Smooth muscle cell (in vitro differentiated cells): ENCODE measurements around the gene DNAAF5. TPM values are rescaled to one million over a fixed set of nuclear protein-coding genes. Genes with fewer than 3 reads are reported as not detected.

Source experiments
- DNase-seq: peaks from one replicate; lab custom pipeline; 2025; ENCODE audit not compliant: unreplicated experiment; lab: John Stamatoyannopoulos, UW
- H2AFZ ChIP-seq: fragments of 200-600 bp; sonication (generic); 2 replicates; pipeline ENCODE4 v1.6.0; 2016; ENCODE audit warnings: antibody characterized with exemption, low read depth, mild to moderate bottlenecking
- H3F3A ChIP-seq: fragments of 200-600 bp; sonication (generic); 2 replicates; pipeline ENCODE4 v1.6.0; 2017; ENCODE audit warnings: antibody characterized with exemption, low read depth
- H3K27ac ChIP-seq: fragments of 200-600 bp; sonication (generic); 2 replicates; pipeline ENCODE4 v1.5.1; 2016; ENCODE audit warnings: low read depth, mild to moderate bottlenecking
- H3K27me3 ChIP-seq: fragments of 200-600 bp; sonication (generic); 2 replicates; pipeline ENCODE4 v1.6.1; 2016; ENCODE audit warnings: low read depth, mild to moderate bottlenecking
- H3K36me3 ChIP-seq: fragments of 200-600 bp; sonication (generic); 2 replicates; pipeline ENCODE4 v1.5.1; 2016; ENCODE audit warnings: low read depth
- H3K4me1 ChIP-seq: fragments of 200-600 bp; sonication (generic); 2 replicates; pipeline ENCODE4 v1.5.1; 2016; ENCODE audit warnings: low read depth
- H3K4me2 ChIP-seq: fragments of 200-600 bp; sonication (generic); 2 replicates; pipeline ENCODE4 v1.6.0; 2016; ENCODE audit warnings: mild to moderate bottlenecking
- H3K4me3 ChIP-seq: fragments of 200-600 bp; sonication (generic); 2 replicates; pipeline ENCODE4 v1.5.1; 2016; ENCODE audit warnings: mild to moderate bottlenecking
- H3K79me2 ChIP-seq: fragments of 200-600 bp; sonication (generic); 2 replicates; pipeline ENCODE4 v1.6.0; 2016; ENCODE audit warnings: low read depth, mild to moderate bottlenecking
- H3K9ac ChIP-seq: fragments of 200-600 bp; sonication (generic); 2 replicates; pipeline ENCODE4 v1.6.0; 2016; ENCODE audit warnings: low read depth
- H3K9me3 ChIP-seq: fragments of 200-600 bp; sonication (generic); replicated peaks from 2 replicates; pipeline ENCODE4 v1.5.1; 2016; ENCODE audit warnings: low read depth
- H4K20me1 ChIP-seq: fragments of 200-600 bp; sonication (generic); 2 replicates; pipeline ENCODE4 v1.6.0; 2016; ENCODE audit warnings: low read depth
- WGBS: methylation state at CpG from one replicate; pipeline ENCODE4 v1.1.7; 2016; ENCODE audit warnings: low lambda C conversion rate; 5-methylcytosine and 5-hydroxymethylcytosine counted together
- polyA plus RNA-seq: library from polyadenylated mRNA; unstranded; fragments of >200 nt; fragmentation: Nextera tagmentation; extraction: Ambion mirVana; gene quantifications from 2 replicates; pipeline ENCODE4 v1.2.1, GENCODE V29; 2016
- total RNA-seq: library from RNA; depleted of rRNA; stranded (reverse); fragments of >200 nt; gene quantifications from 2 replicates; pipeline ENCODE4 v1.2.3, GENCODE V29; 2014
- TF ChIP-seq, protein P1 (sequence below): fragments of 200-600 bp; sonication (generic); IDR thresholded peaks from 2 replicates; pipeline ENCODE4 v1.5.1; 2017; ENCODE audit warnings: borderline replicate concordance, mild to moderate bottlenecking, antibody characterized with exemption; ENCODE audit not compliant: insufficient read depth, poor library complexity, severe bottlenecking

The DNAAF5 gene
- total and polyA plus RNA-seq, 2 experiments from 2014 or later, result 13.9 to 17.0 TPM

DNA sequence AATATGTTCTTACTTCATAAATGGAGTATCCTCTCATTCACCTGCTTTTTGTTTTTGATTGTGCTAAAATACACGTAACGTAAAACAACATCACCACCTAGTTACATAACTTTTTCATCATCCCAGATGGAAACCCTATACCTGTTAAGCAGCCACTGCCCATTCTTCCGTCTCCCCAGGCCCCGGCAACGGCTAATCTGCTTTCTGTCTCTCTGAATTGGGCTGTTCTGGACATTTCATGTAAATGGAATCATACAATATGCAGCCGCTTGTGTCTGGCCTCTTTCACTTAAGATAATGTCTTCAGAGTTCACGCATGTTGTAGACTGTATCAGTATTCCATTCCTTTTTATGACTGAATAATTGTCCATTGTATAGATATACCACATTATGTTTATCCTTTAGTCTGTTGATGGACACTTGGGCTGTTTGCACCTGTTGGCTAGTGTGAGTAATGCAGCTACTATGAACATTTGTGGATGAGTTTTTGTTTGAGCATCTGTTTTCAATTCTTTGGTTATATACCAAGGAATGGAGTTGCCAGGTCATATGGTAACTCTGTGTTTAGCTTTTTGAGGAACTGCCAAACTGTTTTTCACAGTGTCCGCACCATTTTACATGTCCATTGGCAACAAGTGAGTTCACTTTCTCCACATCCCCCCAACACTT lies 91.7 kb downstream of the DNAAF5 start:
- 86% methylated on average over 8 of the region's 8 CpGs for WGBS
- peaks cover 65% of the 10 kb centered on the region for H3K79me2 ChIP-seq
- peak overlapping the region; percentile 83 for H3K4me3 ChIP-seq
- H3F3A ChIP-seq, result peaks cover 15% of the 10 kb centered on the region
- no peak overlapping the region for H2AFZ ChIP-seq
- H3K36me3 ChIP-seq, result no peaks in the 10 kb centered on the region
- H3K27me3 ChIP-seq, result no peaks in the 10 kb centered on the region
- peak overlapping the region; percentile 95 for H3K4me2 ChIP-seq
- no peaks in the 10 kb centered on the region for H3K9me3 ChIP-seq
- H3K9ac ChIP-seq, result no peak overlapping the region
- no peak overlapping the region for H3K27ac ChIP-seq
- peaks cover 62% of the 10 kb centered on the region for H4K20me1 ChIP-seq
- TF ChIP-seq, protein P1, sequence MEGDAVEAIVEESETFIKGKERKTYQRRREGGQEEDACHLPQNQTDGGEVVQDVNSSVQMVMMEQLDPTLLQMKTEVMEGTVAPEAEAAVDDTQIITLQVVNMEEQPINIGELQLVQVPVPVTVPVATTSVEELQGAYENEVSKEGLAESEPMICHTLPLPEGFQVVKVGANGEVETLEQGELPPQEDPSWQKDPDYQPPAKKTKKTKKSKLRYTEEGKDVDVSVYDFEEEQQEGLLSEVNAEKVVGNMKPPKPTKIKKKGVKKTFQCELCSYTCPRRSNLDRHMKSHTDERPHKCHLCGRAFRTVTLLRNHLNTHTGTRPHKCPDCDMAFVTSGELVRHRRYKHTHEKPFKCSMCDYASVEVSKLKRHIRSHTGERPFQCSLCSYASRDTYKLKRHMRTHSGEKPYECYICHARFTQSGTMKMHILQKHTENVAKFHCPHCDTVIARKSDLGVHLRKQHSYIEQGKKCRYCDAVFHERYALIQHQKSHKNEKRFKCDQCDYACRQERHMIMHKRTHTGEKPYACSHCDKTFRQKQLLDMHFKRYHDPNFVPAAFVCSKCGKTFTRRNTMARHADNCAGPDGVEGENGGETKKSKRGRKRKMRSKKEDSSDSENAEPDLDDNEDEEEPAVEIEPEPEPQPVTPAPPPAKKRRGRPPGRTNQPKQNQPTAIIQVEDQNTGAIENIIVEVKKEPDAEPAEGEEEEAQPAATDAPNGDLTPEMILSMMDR, result peak; percentile 26
- DNase-seq, result no peak
- peaks cover 7% of the 10 kb centered on the region for H3K4me1 ChIP-seq

DNA sequence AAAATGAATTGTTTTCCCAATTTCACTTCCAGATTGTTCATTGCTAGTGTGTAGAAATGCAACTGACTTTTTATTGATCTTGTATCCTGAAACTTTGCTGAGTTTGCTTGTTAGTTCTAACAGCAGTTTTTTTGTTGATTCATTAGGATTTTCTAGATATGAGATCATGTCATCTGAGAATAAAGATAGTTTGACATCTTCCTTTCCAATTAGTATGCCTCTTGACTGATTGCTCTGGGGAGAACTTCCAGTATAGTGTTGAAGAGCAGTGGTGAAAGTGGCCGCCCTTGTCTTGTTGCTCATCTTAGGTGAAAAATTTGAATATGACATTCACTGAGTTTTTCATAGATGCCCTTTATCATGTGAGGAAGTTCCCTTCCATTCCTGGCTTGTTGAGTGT lies 93.8 kb downstream of the DNAAF5 start:
- H3K4me2 ChIP-seq, result no peak overlapping the region

DNA sequence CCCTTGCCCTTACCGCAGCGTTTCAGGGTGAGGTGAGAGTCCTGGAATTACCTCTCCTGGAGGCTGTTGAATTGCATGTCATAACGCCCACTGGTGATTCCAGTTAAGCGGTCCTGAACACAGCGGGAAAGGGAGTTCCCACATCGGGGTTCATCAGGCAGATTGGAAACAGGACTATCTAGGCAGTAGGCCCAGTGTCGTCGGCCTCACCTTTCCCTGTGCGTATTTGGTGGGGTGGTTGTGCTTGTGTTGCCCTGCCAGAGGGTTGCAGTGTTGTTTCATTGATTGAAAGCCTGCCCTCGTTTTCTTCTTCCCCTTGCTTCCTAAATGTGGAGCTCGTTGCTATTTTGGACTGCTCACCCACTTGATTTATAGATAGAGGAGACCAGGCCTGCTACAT lies 95.2 kb downstream of the DNAAF5 start:
- Histone ChIP-seq H3K4me2 (no peak overlapping the region), H3K4me1 (no peaks in the 10 kb centered on the region), H3K9ac (no peak overlapping the region), H4K20me1 (peaks cover 97% of the 10 kb centered on the region), H3F3A (no peaks in the 10 kb centered on the region), H3K36me3 (no peaks in the 10 kb centered on the region), H2AFZ (no peak overlapping the region), H3K27me3 (no peaks in the 10 kb centered on the region), H3K9me3 (no peaks in the 10 kb centered on the region), H3K27ac (no peak overlapping the region), H3K79me2 (peaks cover 98% of the 10 kb centered on the region), H3K4me3 (no peak overlapping the region)
- TF ChIP-seq, protein P1, result no peak
- 82% methylated on average over 11 of the region's 11 CpGs for WGBS
- DNase-seq, result no peak

More for the DNA sequence above, 93.8 kb downstream of the DNAAF5 start:
- no peaks in the 10 kb centered on the region for H3K36me3 ChIP-seq
- H3K4me1 ChIP-seq, result no peaks in the 10 kb centered on the region
- no peaks in the 10 kb centered on the region for H3K9me3 ChIP-seq
- 100% methylated on average over 1 of the region's 1 CpG for WGBS
- H3K27ac ChIP-seq, result no peak overlapping the region
- no peak for DNase-seq
- H4K20me1 ChIP-seq, result peaks cover 83% of the 10 kb centered on the region
- TF ChIP-seq, protein P1, result no peak
- no peak overlapping the region for H2AFZ ChIP-seq
- no peak overlapping the region for H3K4me3 ChIP-seq
- no peaks in the 10 kb centered on the region for H3K27me3 ChIP-seq
- peaks cover 85% of the 10 kb centered on the region for H3K79me2 ChIP-seq
- no peak overlapping the region for H3K9ac ChIP-seq
- H3F3A ChIP-seq, result no peaks in the 10 kb centered on the region
